Epithelial cell of esophagus (primary cell): ENCODE results near the gene UBL3.

ENCODE experiments used
- DNase-seq: peaks from one replicate; pipeline ENCODE4 v3.0.0; 2010; ENCODE audit warnings: low read depth
- H3K4me3 ChIP-seq: 2 replicates; pipeline ENCODE4 v1.5.1; 2011; ENCODE audit warnings: mild to moderate bottlenecking, low read length, control low read depth
- CTCF ChIP-seq: IDR thresholded peaks from 2 replicates; pipeline ENCODE4 v1.5.1; 2011; ENCODE audit warnings: low read depth, mild to moderate bottlenecking, low read length, control low read depth, inconsistent platforms; ENCODE audit not compliant: insufficient read depth; ENCODE audit errors: missing control alignments

Gene UBL3, protein sequence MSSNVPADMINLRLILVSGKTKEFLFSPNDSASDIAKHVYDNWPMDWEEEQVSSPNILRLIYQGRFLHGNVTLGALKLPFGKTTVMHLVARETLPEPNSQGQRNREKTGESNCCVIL

GRCh38 chr13:29850213-29850898, at the start of gene UBL3:
Gene UBL3, minus strand, starts transcription at chr13:29850617. Its CDS starts 1,079 bp downstream, at chr13:29849538.
- DNase-seq = peak; percentile 97
- TF ChIP-seq CTCF = no peak
- H3K4me3 ChIP-seq = peak within 1 kb of the TSS; percentile 93

DNA sequence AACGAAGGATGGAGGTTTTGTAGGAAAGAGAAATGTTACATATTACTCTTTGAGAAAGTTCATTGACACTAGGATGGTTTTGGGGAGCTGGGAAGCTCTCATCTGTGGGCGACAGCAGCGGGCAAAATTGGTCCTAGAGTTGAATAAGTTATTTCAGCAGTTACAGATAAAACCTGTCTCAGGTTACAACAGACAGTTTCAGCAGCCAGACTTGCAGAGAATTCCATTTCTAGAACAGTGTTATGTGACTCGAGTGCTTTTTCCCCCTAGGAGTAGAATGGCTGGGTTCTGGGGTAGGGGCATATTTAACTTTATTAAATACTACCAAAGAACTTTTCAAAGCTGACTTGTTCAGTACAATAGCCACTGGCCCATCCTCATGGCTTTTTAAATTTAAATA, 46.7 kb upstream of the UBL3 start:
- H3K4me3 ChIP-seq = no peak overlapping the region
- no peak for DNase-seq
- no peak for TF ChIP-seq CTCF

DNA sequence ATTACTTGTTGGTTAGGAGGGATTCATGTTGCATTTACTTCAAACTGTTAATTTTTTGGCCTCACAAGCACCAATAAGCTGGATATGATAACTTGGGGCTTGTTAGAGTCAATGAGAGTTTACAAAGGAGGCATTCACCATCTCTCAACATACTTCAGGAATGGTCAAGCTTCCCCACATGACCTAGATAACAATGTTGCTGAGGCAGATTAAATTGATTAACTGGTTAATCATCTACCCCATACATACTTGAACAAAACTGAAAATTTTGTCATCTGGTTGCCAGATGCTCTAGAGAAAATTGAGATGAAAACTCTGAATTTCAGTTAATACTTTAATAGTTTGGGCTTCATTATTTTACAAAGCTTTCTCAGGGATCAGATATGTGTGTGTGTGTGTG, 43.0 kb upstream of the UBL3 start:
- no peak for DNase-seq
- no peak overlapping the region for H3K4me3 ChIP-seq
- no peak for TF ChIP-seq CTCF

- no peak for TF ChIP-seq CTCF
- H3K4me3 ChIP-seq = no peak overlapping the region
- DNase-seq = no peak
These were observed 41.7 kb upstream of the UBL3 start for GRCh38 chr13:29892151-29892550.

GRCh38 chr13:29889111-29889510, 38.7 kb upstream of the UBL3 start:
- no peak overlapping the region for H3K4me3 ChIP-seq
- TF ChIP-seq CTCF = no peak
- DNase-seq = no peak

- H3K4me3 ChIP-seq = no peak overlapping the region
- DNase-seq = no peak
- TF ChIP-seq CTCF = no peak
These were observed 37.9 kb upstream of the UBL3 start for GRCh38 chr13:29888306-29888705.

GRCh38 chr13:29887686-29888085, 37.3 kb upstream of the UBL3 start:
- DNase-seq = no peak
- no peak overlapping the region for H3K4me3 ChIP-seq
- no peak for TF ChIP-seq CTCF
